GM18505 (cell line): Measurements from ENCODE around the gene OS9.
A peak's percentile ranks its signal among the peaks of the same experiment; 100 is the strongest.
"Not testable (repeated sequence)": the region's sequence is repeated elsewhere in the genome, so short reads cannot be mapped to it uniquely, and the experiment has no call there.

Experiments used
- ATAC-seq: cut with Tn5 transposase; IDR thresholded peaks from one replicate; pipeline ENCODE4 v1.9.1; 2021; ENCODE audit not compliant: unreplicated experiment
- POLR2A ChIP-seq: IDR thresholded peaks from 4 replicates; pipeline ENCODE4 v1.6.1; 2011; ENCODE audit warnings: borderline replicate concordance; ENCODE audit not compliant: insufficient read depth, insufficient read length; ENCODE audit errors: extremely low read depth

Gene OS9

GRCh38 chr12:57713209-57713608, 19.3 kb downstream of the OS9 start:
- no peak for TF ChIP-seq POLR2A
- no peak for ATAC-seq

GRCh38 chr12:57715036-57715748, 21.3 kb downstream of the OS9 start:
- peak; percentile 65 for ATAC-seq

- no peak for ATAC-seq
Measured at GRCh38 chr12:57715786-57716185, 21.9 kb downstream of the OS9 start.

GRCh38 chr12:57716305-57716704, 22.4 kb downstream of the OS9 start:
- TF ChIP-seq POLR2A = no peak
- ATAC-seq = no peak

More at GRCh38 chr12:57715786-57716185, 21.9 kb downstream of the OS9 start:
- no peak for TF ChIP-seq POLR2A

GRCh38 chr12:57717131-57717530, 23.2 kb downstream of the OS9 start:
- no peak for TF ChIP-seq POLR2A
- ATAC-seq = no peak

GRCh38 chr12:57717846-57718640, 24.1 kb downstream of the OS9 start:
- no peak for TF ChIP-seq POLR2A
- no peak for ATAC-seq

- no peak for ATAC-seq
- no peak for TF ChIP-seq POLR2A
Measured at GRCh38 chr12:57718641-57719528, 25.0 kb downstream of the OS9 start.

- ATAC-seq = no peak
- TF ChIP-seq POLR2A = no peak
Measured at GRCh38 chr12:57719777-57720605, 26.1 kb downstream of the OS9 start.

- ATAC-seq = no peak
- TF ChIP-seq POLR2A = no peak
Measured at GRCh38 chr12:57720606-57721595, 27.0 kb downstream of the OS9 start.

GRCh38 chr12:57721846-57722608, 28.1 kb downstream of the OS9 start:
- ATAC-seq = not testable (repeated sequence)
